HEK293 (cell line): ENCODE data around the gene NEU1.

ENCODE experiments used
- ATF2 ChIP-seq: fragments of 450-650 bp; formaldehyde crosslinking; IDR thresholded peaks from 2 replicates; pipeline ENCODE4 v1.5.1; 2016; ENCODE audit warnings: missing biosample characterization, missing genetic modification characterization, low read depth
- GLI4 ChIP-seq: fragments of 450-650 bp; formaldehyde crosslinking; IDR thresholded peaks from 2 replicates; pipeline ENCODE4 v1.5.1; 2016; ENCODE audit warnings: missing biosample characterization, missing genetic modification characterization
- INSM2 ChIP-seq: fragments of 450-650 bp; formaldehyde crosslinking; IDR thresholded peaks from 2 replicates; pipeline ENCODE4 v1.5.1; 2016; ENCODE audit warnings: missing biosample characterization, missing genetic modification characterization
- REST ChIP-seq: fragments of 450-650 bp; formaldehyde crosslinking; IDR thresholded peaks from 2 replicates; pipeline ENCODE4 v1.5.1; 2016; ENCODE audit warnings: missing biosample characterization, missing genetic modification characterization
- SALL2 ChIP-seq: fragments of 450-650 bp; formaldehyde crosslinking; IDR thresholded peaks from 2 replicates; pipeline ENCODE4 v1.5.0; 2017; ENCODE audit warnings: missing biosample characterization, mild to moderate bottlenecking, missing genetic modification characterization, borderline replicate concordance
- SP7 ChIP-seq: fragments of 450-650 bp; formaldehyde crosslinking; IDR thresholded peaks from 2 replicates; pipeline ENCODE4 v1.5.1; 2016; ENCODE audit warnings: missing biosample characterization, missing genetic modification characterization
- TRIM28 ChIP-seq: IDR thresholded peaks from 2 replicates; pipeline ENCODE4 v1.6.1; 2011; ENCODE audit warnings: low read length, control low read depth, borderline replicate concordance
- ZBTB1 ChIP-seq: fragments of 450-650 bp; formaldehyde crosslinking; IDR thresholded peaks from 2 replicates; pipeline ENCODE4 v1.5.1; 2016; ENCODE audit warnings: missing biosample characterization, missing genetic modification characterization
- ZBTB17 ChIP-seq: fragments of 450-650 bp; formaldehyde crosslinking; IDR thresholded peaks from 2 replicates; pipeline ENCODE4 v1.5.1; 2016; ENCODE audit warnings: missing biosample characterization, missing genetic modification characterization
- ZFP3 ChIP-seq: fragments of 450-650 bp; formaldehyde crosslinking; IDR thresholded peaks from 2 replicates; pipeline ENCODE4 v1.5.1; 2016; ENCODE audit warnings: low read depth, missing biosample characterization, missing genetic modification characterization
- ZNF155 ChIP-seq: fragments of 450-650 bp; formaldehyde crosslinking; IDR thresholded peaks from 2 replicates; pipeline ENCODE4 v1.5.1; 2016; ENCODE audit warnings: missing biosample characterization, missing genetic modification characterization
- ZNF169 ChIP-seq: fragments of 450-650 bp; formaldehyde crosslinking; IDR thresholded peaks from 2 replicates; pipeline ENCODE4 v1.5.1; 2016; ENCODE audit warnings: missing biosample characterization, missing genetic modification characterization
- ZNF2 ChIP-seq: fragments of 450-650 bp; formaldehyde crosslinking; IDR thresholded peaks from 2 replicates; pipeline ENCODE4 v1.5.1; 2016; ENCODE audit warnings: missing biosample characterization, missing genetic modification characterization
- ZNF221 ChIP-seq: fragments of 450-650 bp; formaldehyde crosslinking; IDR thresholded peaks from 2 replicates; pipeline ENCODE4 v1.5.1; 2017; ENCODE audit warnings: missing biosample characterization, missing genetic modification characterization, borderline replicate concordance
- ZNF398 ChIP-seq: fragments of 450-650 bp; formaldehyde crosslinking; IDR thresholded peaks from 2 replicates; pipeline ENCODE4 v1.5.1; 2017; ENCODE audit warnings: missing biosample characterization, missing genetic modification characterization
- ZNF416 ChIP-seq: fragments of 450-650 bp; formaldehyde crosslinking; IDR thresholded peaks from 2 replicates; pipeline ENCODE4 v1.5.1; 2016; ENCODE audit warnings: missing biosample characterization, missing genetic modification characterization
- ZNF449 ChIP-seq: fragments of 450-650 bp; formaldehyde crosslinking; IDR thresholded peaks from 2 replicates; pipeline ENCODE4 v1.5.1; 2017; ENCODE audit warnings: missing biosample characterization, mild to moderate bottlenecking, missing genetic modification characterization, moderate library complexity
- ZNF514 ChIP-seq: fragments of 450-650 bp; formaldehyde crosslinking; IDR thresholded peaks from 2 replicates; pipeline ENCODE4 v1.5.1; 2016; ENCODE audit warnings: missing biosample characterization, missing genetic modification characterization
- ZNF521 ChIP-seq: fragments of 450-650 bp; formaldehyde crosslinking; IDR thresholded peaks from 2 replicates; pipeline ENCODE4 v1.5.1; 2017; ENCODE audit warnings: missing biosample characterization, mild to moderate bottlenecking, missing genetic modification characterization
- ZNF555 ChIP-seq: fragments of 450-650 bp; formaldehyde crosslinking; conservative IDR thresholded peaks from 2 replicates; pipeline ENCODE4 v1.5.1; 2017; ENCODE audit warnings: missing biosample characterization, mild to moderate bottlenecking, missing genetic modification characterization, inconsistent platforms
- ZNF596 ChIP-seq: fragments of 450-650 bp; IDR thresholded peaks from 2 replicates; pipeline ENCODE4 v1.5.0; 2018; ENCODE audit warnings: missing biosample characterization, mild to moderate bottlenecking, missing genetic modification characterization, moderate library complexity
- ZNF621 ChIP-seq: fragments of 450-650 bp; formaldehyde crosslinking; IDR thresholded peaks from 2 replicates; pipeline ENCODE4 v1.5.1; 2017; ENCODE audit warnings: missing biosample characterization, missing genetic modification characterization
- ZNF623 ChIP-seq: fragments of 450-650 bp; formaldehyde crosslinking; IDR thresholded peaks from 2 replicates; pipeline ENCODE4 v1.5.1; 2016; ENCODE audit warnings: missing biosample characterization, missing genetic modification characterization
- ZNF645 ChIP-seq: fragments of 450-650 bp; formaldehyde crosslinking; IDR thresholded peaks from 2 replicates; pipeline ENCODE4; 2016; ENCODE audit warnings: missing biosample characterization, missing genetic modification characterization
- ZNF654 ChIP-seq: fragments of 450-650 bp; formaldehyde crosslinking; IDR thresholded peaks from 2 replicates; pipeline ENCODE4 v1.5.1; 2016; ENCODE audit warnings: low read depth, missing biosample characterization, missing genetic modification characterization
- ZNF677 ChIP-seq: fragments of 450-650 bp; IDR thresholded peaks from 2 replicates; pipeline ENCODE4 v1.5.0; 2018; ENCODE audit warnings: missing biosample characterization, mild to moderate bottlenecking, missing genetic modification characterization, moderate library complexity
- ZSCAN30 ChIP-seq: fragments of 450-650 bp; IDR thresholded peaks from 2 replicates; pipeline ENCODE4 v1.5.1; 2018; ENCODE audit warnings: missing biosample characterization, mild to moderate bottlenecking, missing genetic modification characterization, moderate library complexity

The NEU1 gene

GRCh38 chr6:31834367-31835250 lies 28.0 kb downstream of the NEU1 start (continued):
- TF ChIP-seq INSM2 (tag by site-specific recombination), result peak; percentile 83
- no peak for TF ChIP-seq ZNF221 (tag by site-specific recombination)
- TF ChIP-seq ZBTB17, result peak; percentile 84
- TF ChIP-seq ZNF169 (tag by site-specific recombination), result no peak
- no peak for TF ChIP-seq ZNF416 (tag by site-specific recombination)
- no peak for TF ChIP-seq SALL2
- no peak for TF ChIP-seq ZNF645 (tag by site-specific recombination)
- TF ChIP-seq ZFP3 (tag by site-specific recombination), result no peak
- TF ChIP-seq ZNF623, result 0 out of 2 replicates have a peak, but pooled peaks have one; percentile 36
- TF ChIP-seq ZNF514 (tag by site-specific recombination), result no peak
- TF ChIP-seq ZSCAN30 (tag by site-specific recombination), result peak; percentile 79; the same call in 1 of the 2 replicates
- peak; percentile 73; the same call in 1 of the 2 replicates for TF ChIP-seq GLI4 (tag by site-specific recombination)
- TF ChIP-seq ZNF521, result no peak
- no peak for TF ChIP-seq ZNF621 (tag by site-specific recombination)
- TF ChIP-seq ZNF677, result no peak
- TF ChIP-seq ZNF398, result no peak
- no peak for TF ChIP-seq TRIM28
- TF ChIP-seq ATF2, result no peak
- TF ChIP-seq REST, result peak; percentile 43; the same call in 1 of the 2 replicates
- peak; percentile 97 for TF ChIP-seq SP7 (tag by site-specific recombination)
- TF ChIP-seq ZBTB1 (tag by site-specific recombination), result no peak
- TF ChIP-seq ZNF2 (tag by site-specific recombination), result peak; percentile 89
- TF ChIP-seq ZNF654 (tag by site-specific recombination), result peak; percentile 8
- peak; percentile 11; the same call in 1 of the 2 replicates for TF ChIP-seq ZNF449 (tag by site-specific recombination)
- no peak for TF ChIP-seq ZNF596
- no peak for TF ChIP-seq ZNF555 (tag by site-specific recombination)
- no peak for TF ChIP-seq ZNF155 (tag by site-specific recombination)
